ENCODE measurements around the gene ELANE. TPM values are rescaled to one million over a fixed set of nuclear protein-coding genes. Genes with fewer than 3 reads are reported as not detected.
"Not testable (repeated sequence)": the region's sequence is repeated elsewhere in the genome, so short reads cannot be mapped to it uniquely, and the experiment has no call there.

Gene ELANE
- total and polyA plus RNA-seq, 2 donors from 2014 or later, result 0.85 TPM; not detected in 1

- Histone ChIP-seq H3K9ac (ENCODE audit: low read length in 3 of 3) (no peak overlapping the region), H3K27me3 (ENCODE audit: control insufficient read depth, insufficient read depth, low read length) (no peaks in the 10 kb centered on the region), H3K9me3 (ENCODE audit: control insufficient read depth in 2 of 3, insufficient read depth in 1 of 3, low read length in 3 of 3) (no peaks in the 10 kb centered on the region), H3K27ac (ENCODE audit: low read depth in 2 of 2, low read length in 2 of 2) (no peak overlapping the region), H3K36me3 (ENCODE audit: control insufficient read depth in 2 of 3, insufficient read depth in 3 of 3, low read length in 3 of 3) (peaks cover 2 to 17% (median 6%) of the 10 kb centered on the region in 3 donors), H3K4me1 (ENCODE audit: control insufficient read depth in 2 of 3, insufficient read depth in 2 of 3, low read depth in 1 of 3, low read length in 3 of 3) (peaks cover 0 to 2% (median 0%) of the 10 kb centered on the region in 3 donors), H3K4me3 (ENCODE audit: low read length in 3 of 3) (no peak overlapping the region)
- DNase-seq, result no peak
- intact Hi-C loops (cut with DNase I), result no loop called here
- TF ChIP-seq CTCF (IDR thresholded peaks at IDR 0.05; ENCODE audit: borderline replicate concordance, extremely low read depth, insufficient read depth), result no peak
- no peak for FAIRE-seq
These were observed 37.7 kb downstream of the ELANE start for GRCh38 chr19:889662-890295.

GRCh38 chr19:890831-891230 lies 38.7 kb downstream of the ELANE start:
- FAIRE-seq (no peak), DNase-seq (peak in 1 of 5 donors; percentile 74)
- H3K36me3 ChIP-seq (ENCODE audit: control insufficient read depth in 2 of 3, insufficient read depth in 3 of 3, low read length in 3 of 3), result peaks cover 0 to 10% (median 6%) of the 10 kb centered on the region in 3 donors
- no peak overlapping the region for H3K4me3 ChIP-seq (ENCODE audit: low read length in 3 of 3)
- no peak overlapping the region for H3K27ac ChIP-seq (ENCODE audit: low read depth in 2 of 2, low read length in 2 of 2)
- no peak overlapping the region for H3K9ac ChIP-seq (ENCODE audit: low read length in 3 of 3)
- intact Hi-C loops (cut with DNase I), result no loop called here
- no peak for TF ChIP-seq CTCF (IDR thresholded peaks at IDR 0.05; ENCODE audit: borderline replicate concordance, extremely low read depth, insufficient read depth)
- peaks cover 0 to 2% (median 0%) of the 10 kb centered on the region in 3 donors for H3K4me1 ChIP-seq (ENCODE audit: control insufficient read depth in 2 of 3, insufficient read depth in 2 of 3, low read depth in 1 of 3, low read length in 3 of 3)
- H3K9me3 ChIP-seq (ENCODE audit: control insufficient read depth in 2 of 3, insufficient read depth in 1 of 3, low read length in 3 of 3), result no peaks in the 10 kb centered on the region
- no peaks in the 10 kb centered on the region for H3K27me3 ChIP-seq (ENCODE audit: control insufficient read depth, insufficient read depth, low read length)

- H3K36me3 ChIP-seq (ENCODE audit: control insufficient read depth in 2 of 3, insufficient read depth in 3 of 3, low read length in 3 of 3); H3K27me3 ChIP-seq (ENCODE audit: control insufficient read depth, insufficient read depth, low read length); H3K27ac ChIP-seq (ENCODE audit: low read depth in 2 of 2, low read length in 2 of 2); FAIRE-seq; H3K9me3 ChIP-seq (ENCODE audit: control insufficient read depth in 2 of 3, insufficient read depth in 1 of 3, low read length in 3 of 3); H3K4me1 ChIP-seq (ENCODE audit: control insufficient read depth in 2 of 3, insufficient read depth in 2 of 3, low read depth in 1 of 3, low read length in 3 of 3); intact Hi-C loops (cut with DNase I): not testable (repeated sequence)
- Histone ChIP-seq H3K9ac (ENCODE audit: low read length in 3 of 3) (peak overlapping the region in 1 of 3 donors; percentile 73), H3K4me3 (ENCODE audit: low read length in 3 of 3) (peak overlapping the region; percentile 56 to 69 (median 61))
- peak in 2 of 5 donors; percentile 55 to 79 for DNase-seq
These were observed 39.5 kb downstream of the ELANE start for GRCh38 chr19:891421-892200.

- intact Hi-C loops (cut with DNase I), result no loop called here
- no peak for FAIRE-seq
These were observed 40.3 kb downstream of the ELANE start for GRCh38 chr19:892243-892893.

More at GRCh38 chr19:892243-892893, 40.3 kb downstream of the ELANE start:
- peak in 2 of 5 donors; percentile 60 to 87 for DNase-seq
- Histone ChIP-seq H3K9me3 (ENCODE audit: control insufficient read depth in 2 of 3, insufficient read depth in 1 of 3, low read length in 3 of 3) (no peaks in the 10 kb centered on the region), H3K27ac (ENCODE audit: low read depth in 2 of 2, low read length in 2 of 2) (peak overlapping the region in 1 of 2 donors; percentile 32), H3K4me3 (ENCODE audit: low read length in 3 of 3) (peak overlapping the region; percentile 56 to 69 (median 61)), H3K36me3 (ENCODE audit: control insufficient read depth in 2 of 3, insufficient read depth in 3 of 3, low read length in 3 of 3) (peaks cover 0 to 4% (median 3%) of the 10 kb centered on the region in 3 donors), H3K4me1 (ENCODE audit: control insufficient read depth in 2 of 3, insufficient read depth in 2 of 3, low read depth in 1 of 3, low read length in 3 of 3) (peaks cover 0 to 2% (median 0%) of the 10 kb centered on the region in 3 donors), H3K27me3 (ENCODE audit: control insufficient read depth, insufficient read depth, low read length) (no peaks in the 10 kb centered on the region), H3K9ac (ENCODE audit: low read length in 3 of 3) (peak overlapping the region; percentile 22 to 73 (median 41))
- TF ChIP-seq CTCF (IDR thresholded peaks at IDR 0.05; ENCODE audit: borderline replicate concordance, extremely low read depth, insufficient read depth), result no peak
